WERI-Rb-1 (cell line): ENCODE data around the gene KLF13.

Experiments
- DNase-seq: peaks from one replicate; pipeline ENCODE4 v3.0.0-alpha.2; 2020
- H3K27ac ChIP-seq: fragments of 250-450 bp; sonication (Bioruptor Pico); 2 replicates; pipeline ENCODE4 v1.5.1; 2020; ENCODE audit warnings: mild to moderate bottlenecking, moderate library complexity
- H3K27me3 ChIP-seq: fragments of 250-450 bp; sonication (Bioruptor Pico); 2 replicates; pipeline ENCODE4 v1.5.1; 2021; ENCODE audit warnings: mild to moderate bottlenecking, low read depth, moderate library complexity; ENCODE audit not compliant: insufficient read depth, severe bottlenecking
- H3K36me3 ChIP-seq: fragments of 250-450 bp; sonication (Bioruptor Pico); 2 replicates; pipeline ENCODE4 v1.5.1; 2020; ENCODE audit warnings: mild to moderate bottlenecking, moderate library complexity
- H3K4me3 ChIP-seq: 2 replicates; pipeline ENCODE4 v1.5.1; 2011; ENCODE audit warnings: low read depth, mild to moderate bottlenecking, control low read depth, low read length
- H3K9me3 ChIP-seq: fragments of 250-450 bp; sonication (Bioruptor Pico); 2 replicates; pipeline ENCODE4 v1.5.1; 2021; ENCODE audit warnings: mild to moderate bottlenecking, moderate library complexity; ENCODE audit not compliant: severe bottlenecking
- TF ChIP-seq, protein P1 (sequence below): IDR thresholded peaks from 2 replicates; pipeline ENCODE4 v1.5.1; 2011; ENCODE audit warnings: low read depth, mild to moderate bottlenecking, control low read depth, inconsistent platforms, low read length

The KLF13 gene

DNA sequence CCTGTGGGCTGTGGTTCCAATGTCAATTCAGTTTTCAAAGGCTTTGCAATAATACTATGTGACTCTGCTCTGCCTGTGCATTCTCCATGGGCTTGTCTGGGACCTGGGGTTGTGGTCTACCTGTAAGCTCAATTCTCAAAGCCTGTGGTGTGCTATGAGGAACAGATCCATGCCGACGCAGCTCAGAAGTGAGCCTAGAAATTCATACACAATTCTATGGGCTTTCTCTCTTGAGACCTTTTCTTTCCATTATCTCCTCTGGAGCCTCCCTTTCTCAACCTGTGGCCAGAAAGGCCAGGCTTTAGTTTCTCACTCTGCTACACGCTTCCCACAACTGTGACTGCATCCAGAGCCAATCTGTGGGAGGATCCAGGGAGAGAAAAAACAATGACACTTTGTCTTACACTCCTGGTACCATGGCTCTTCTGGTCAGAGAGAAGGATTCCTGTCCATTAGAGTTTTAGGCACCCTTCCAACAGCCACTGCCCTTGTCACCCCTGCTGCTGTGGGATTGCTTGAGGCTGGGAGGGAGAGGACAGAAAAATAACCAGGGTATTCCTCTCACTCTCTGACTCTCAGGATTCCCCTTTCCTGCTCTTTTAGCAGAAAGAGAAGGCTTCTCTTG lies 34.1 kb upstream of the KLF13 start:
- Histone ChIP-seq H3K9me3 (peaks cover 3% of the 10 kb centered on the region), H3K36me3 (no peaks in the 10 kb centered on the region), H3K4me3 (no peak overlapping the region), H3K27me3 (no peaks in the 10 kb centered on the region), H3K27ac (no peak overlapping the region)
- TF ChIP-seq, protein P1, sequence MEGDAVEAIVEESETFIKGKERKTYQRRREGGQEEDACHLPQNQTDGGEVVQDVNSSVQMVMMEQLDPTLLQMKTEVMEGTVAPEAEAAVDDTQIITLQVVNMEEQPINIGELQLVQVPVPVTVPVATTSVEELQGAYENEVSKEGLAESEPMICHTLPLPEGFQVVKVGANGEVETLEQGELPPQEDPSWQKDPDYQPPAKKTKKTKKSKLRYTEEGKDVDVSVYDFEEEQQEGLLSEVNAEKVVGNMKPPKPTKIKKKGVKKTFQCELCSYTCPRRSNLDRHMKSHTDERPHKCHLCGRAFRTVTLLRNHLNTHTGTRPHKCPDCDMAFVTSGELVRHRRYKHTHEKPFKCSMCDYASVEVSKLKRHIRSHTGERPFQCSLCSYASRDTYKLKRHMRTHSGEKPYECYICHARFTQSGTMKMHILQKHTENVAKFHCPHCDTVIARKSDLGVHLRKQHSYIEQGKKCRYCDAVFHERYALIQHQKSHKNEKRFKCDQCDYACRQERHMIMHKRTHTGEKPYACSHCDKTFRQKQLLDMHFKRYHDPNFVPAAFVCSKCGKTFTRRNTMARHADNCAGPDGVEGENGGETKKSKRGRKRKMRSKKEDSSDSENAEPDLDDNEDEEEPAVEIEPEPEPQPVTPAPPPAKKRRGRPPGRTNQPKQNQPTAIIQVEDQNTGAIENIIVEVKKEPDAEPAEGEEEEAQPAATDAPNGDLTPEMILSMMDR, result no peak
- no peak for DNase-seq

DNA sequence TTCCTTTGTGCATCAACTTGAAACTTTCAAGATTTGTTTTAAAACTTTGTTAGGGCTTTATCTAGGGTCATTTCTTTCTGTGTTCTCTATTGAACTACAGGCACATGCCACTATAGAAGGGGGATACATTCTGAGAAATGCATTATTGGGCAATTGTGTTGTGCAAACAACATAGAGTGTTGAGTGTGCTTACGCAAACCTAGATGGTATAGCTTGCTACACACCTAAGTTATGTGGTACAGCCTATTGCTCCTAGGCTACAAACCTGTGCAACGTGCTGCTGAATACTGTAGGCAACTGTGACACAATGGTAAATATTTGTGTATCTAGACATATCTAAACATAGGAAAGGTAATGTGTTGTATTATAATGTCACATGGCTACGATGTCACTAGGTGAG lies 33.0 kb upstream of the KLF13 start:
- Histone ChIP-seq H3K9me3 (no peaks in the 10 kb centered on the region), H3K27ac (no peak overlapping the region), H3K36me3 (no peaks in the 10 kb centered on the region), H3K27me3 (no peaks in the 10 kb centered on the region), H3K4me3 (no peak overlapping the region)
- TF ChIP-seq, protein P1, result no peak
- no peak for DNase-seq

DNA sequence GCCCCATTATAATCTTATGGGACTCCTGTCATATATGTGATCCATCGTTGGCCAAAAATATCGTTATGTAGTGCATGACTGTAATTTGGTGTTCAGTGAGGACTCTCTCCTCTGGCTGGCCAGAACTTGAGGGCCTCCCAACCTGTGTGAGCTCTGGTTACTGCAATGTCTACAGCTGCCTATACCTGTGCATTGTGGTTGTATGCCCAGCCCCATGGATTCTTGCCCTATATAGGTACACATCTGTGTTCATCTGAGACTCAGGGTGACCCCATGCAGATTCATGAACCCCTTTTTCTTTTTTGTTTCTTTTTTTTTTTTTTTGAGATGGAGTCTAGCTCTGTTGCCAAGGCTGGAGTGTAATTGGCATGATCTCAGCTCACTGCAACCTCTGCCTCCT lies 32.6 kb upstream of the KLF13 start:
- TF ChIP-seq, protein P1, result no peak
- no peak for DNase-seq
- Histone ChIP-seq H3K36me3 (no peaks in the 10 kb centered on the region), H3K27me3 (no peaks in the 10 kb centered on the region), H3K9me3 (no peaks in the 10 kb centered on the region), H3K4me3 (no peak overlapping the region), H3K27ac (no peak overlapping the region)

DNA sequence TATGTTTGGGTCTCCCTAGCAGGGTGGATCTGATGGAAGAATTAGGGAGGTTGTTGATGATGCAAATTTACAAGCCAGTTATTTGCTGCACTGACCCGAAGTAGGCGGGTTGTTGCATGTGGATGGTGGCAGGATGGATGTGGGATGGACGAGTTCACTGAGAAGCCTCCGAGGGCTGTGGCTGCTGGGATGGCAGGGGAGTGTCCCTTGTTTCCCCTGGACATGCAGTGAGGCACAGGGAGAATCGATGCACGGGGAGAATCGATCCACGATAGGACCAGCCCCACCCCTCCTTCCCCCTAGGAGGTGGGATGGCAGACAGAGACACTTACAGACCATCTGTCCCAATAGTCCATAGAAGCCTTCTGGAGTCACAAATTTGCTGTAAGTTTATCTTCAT lies 31.0 kb upstream of the KLF13 start:
- no peak overlapping the region for H3K27ac ChIP-seq
- no peaks in the 10 kb centered on the region for H3K36me3 ChIP-seq
- DNase-seq, result no peak
- H3K4me3 ChIP-seq, result no peak overlapping the region
- H3K27me3 ChIP-seq, result no peaks in the 10 kb centered on the region
- TF ChIP-seq, protein P1, result no peak
- no peaks in the 10 kb centered on the region for H3K9me3 ChIP-seq

DNA sequence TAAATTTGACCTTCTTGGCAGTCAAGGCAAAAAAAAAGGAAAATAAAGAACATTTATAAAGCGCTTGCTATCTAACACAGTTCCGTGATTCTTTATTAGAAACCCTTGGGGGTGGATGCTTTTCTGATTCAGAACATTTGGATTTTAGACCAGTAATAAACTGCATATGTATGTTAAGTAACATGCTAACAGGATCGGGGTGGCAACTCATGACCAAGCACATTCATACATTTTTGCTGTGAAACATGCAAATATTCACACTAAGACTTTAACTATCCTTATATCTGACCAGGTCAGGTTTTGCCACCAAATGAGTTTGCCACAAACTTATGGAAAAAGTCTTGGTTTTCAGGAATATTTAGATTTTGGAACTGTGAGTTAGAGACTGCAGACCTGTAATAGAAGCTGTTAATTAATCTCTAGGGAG lies 30.4 kb upstream of the KLF13 start:
- no peak for DNase-seq
- H3K27ac ChIP-seq, result no peak overlapping the region

More for the DNA sequence above, 30.4 kb upstream of the KLF13 start:
- TF ChIP-seq, protein P1, result no peak
- Histone ChIP-seq H3K9me3 (no peaks in the 10 kb centered on the region), H3K36me3 (no peaks in the 10 kb centered on the region), H3K4me3 (no peak overlapping the region), H3K27me3 (no peaks in the 10 kb centered on the region)
